GM18868 (cell line): ENCODE measurements around the gene SUN2.

Source experiments
- ATAC-seq: cut with Tn5 transposase; IDR thresholded peaks from one replicate; pipeline ENCODE4 v1.9.1; 2021; ENCODE audit warnings: mild to moderate bottlenecking, moderate library complexity; ENCODE audit not compliant: unreplicated experiment

SUN2 gene

DNA sequence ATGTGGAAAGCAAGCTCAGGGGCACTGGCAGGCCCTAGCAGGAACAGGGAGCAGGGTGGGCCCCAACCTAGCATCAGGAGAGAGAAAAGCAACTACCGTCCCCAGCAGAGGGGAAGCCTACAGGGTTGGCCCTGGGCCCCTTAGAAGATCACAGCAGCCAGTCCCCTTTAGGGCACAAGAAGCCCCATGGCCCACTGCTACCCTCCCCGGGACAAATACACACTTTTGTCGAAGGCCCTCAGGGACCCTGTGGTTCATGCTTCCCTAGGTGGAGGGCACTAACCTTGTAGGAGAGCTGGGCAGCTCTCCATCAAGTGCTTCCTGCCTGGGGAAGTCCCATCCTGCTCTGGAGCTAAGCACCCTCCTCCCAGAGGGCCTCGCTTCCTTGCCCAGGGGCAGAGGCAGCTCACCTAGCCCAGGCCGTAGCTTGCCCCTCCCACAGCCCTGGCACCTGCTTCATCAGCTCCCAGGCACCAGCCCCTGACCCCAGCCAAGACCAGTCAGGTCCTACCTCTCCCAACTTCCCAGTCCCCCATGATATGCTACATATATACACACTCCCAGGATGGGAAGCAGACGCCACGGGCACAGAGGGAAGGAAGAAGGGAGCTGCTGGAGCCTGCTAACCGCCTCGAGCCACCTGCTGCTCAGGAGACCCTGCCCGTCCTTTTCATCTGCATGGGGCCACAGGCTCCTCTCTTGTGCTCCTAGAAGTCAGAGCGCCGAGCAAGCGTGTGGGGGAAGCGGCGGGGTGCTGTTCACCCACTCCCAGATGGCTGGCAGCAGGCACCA, 20.1 kb downstream of the SUN2 start:
- no peak for ATAC-seq

DNA sequence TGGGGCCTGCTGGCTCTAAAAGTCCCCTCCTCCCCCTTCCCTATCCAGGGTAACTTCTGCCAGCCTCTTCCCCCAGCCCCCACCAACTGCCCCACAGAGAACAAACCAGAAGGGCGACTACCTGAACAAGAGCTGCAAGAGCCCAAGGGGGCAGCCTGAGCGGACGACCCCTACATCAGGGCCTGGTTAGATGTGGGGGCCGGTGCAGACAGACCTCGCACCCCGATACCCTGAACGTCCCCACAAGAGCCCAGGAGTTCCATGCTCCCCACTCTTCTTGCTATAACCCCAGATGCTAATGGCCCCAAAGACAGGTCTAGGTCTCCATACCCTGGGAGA, 20.7 kb downstream of the SUN2 start:
- ATAC-seq, result no peak

GRCh38 chr22:38734421-38735100, 21.2 kb downstream of the SUN2 start:
- no peak for ATAC-seq

GRCh38 chr22:38733724-38734381, 21.9 kb downstream of the SUN2 start:
- no peak for ATAC-seq

- ATAC-seq, result no peak
Measured at GRCh38 chr22:38733329-38733723, 22.5 kb downstream of the SUN2 start.

DNA sequence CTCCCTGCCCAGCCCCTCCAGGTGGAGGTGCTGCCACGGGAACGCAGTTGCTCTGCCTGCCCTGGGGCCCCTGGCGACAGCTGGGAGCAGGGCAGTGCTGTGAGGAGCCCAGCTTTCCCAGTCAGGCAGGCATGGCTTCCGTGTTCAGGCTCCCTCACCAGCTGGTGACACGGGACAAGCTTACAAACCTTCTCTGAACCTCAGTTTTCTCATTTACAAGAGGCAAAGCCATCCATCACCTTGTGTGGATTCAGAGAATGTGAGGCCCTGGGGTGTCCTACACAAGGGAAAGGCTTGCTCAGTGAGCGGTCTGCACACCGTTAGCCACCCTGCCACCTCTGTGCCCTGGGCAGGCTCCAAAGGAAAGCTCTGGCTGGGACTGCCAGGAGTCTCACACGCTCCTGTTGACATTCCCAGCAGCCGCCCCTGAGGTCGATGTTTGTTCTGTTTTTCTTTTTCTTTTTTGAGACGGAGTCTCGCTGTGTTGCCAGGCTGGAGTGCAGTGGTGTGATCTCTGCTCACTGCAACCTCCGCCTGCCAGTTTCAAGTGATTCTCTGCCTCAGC, 23.5 kb downstream of the SUN2 start:
- ATAC-seq, result no peak

GRCh38 chr22:38731703-38732161, 24.1 kb downstream of the SUN2 start:
- ATAC-seq, result no peak

- no peak for ATAC-seq
Measured at GRCh38 chr22:38730411-38730871, 25.4 kb downstream of the SUN2 start.

DNA sequence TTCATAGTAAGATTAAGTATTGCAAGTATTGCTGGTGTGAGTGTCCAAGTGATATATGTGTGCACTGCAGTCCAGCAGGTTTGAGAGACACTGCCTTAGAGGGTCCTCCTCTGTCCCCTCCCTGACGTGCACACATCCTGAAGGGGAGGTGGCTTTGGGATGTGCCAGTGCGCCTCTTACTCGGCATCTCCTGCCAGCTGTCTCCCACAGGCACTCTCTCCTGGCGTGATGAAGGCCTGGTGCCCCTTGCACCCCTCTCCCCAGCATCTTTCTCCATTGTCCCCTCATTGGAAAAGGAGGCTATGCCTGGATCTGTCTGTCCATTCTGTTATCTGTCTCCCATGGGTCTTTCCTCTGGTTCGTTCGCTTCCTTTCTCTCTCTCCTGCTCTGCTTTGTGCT, 25.9 kb downstream of the SUN2 start:
- ATAC-seq, result no peak

DNA sequence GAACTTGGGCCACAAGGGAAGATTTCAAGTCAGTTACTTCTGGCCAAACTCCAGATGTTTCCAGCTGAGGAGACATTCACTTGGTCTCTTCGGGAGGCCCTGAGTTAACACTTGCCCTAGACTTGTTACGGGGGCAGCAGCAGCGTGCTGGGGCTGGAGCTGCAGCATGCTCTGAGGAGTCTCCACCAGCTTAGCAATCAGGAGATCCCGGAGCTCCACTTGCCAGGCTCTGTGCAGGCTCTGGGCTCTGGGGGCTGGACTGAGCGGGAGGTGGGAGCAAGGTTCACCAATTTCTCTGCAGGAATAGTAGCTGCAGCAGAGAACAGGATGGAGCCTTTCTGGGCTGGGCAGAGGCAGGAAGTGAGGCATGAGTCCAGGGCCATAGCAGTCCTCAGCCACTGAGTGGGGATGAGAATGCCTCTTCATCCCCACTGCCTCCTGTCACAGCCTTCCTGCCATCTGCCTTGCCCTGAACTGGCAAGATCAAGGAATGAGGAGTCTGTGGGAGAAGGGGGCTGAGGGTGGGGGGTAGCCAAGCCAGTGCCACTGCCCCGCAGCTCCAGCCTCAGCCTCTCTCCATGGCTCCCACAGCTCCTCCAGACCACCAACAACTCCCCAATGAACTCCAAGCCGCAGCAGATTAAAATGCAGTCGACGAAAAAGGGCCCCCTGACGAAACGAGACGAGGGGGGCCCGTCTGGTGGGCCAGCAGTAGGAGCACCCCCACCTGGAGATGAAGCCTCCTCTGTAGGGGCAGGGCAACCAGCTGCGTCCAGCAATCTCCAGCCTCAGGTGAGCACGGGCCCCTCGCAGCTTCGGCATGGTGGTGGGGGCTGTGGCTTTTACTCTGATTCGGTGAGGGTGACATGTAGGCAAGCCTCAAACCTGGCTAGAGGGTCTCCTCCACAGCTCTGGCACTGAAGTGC, 26.7 kb downstream of the SUN2 start:
- ATAC-seq, result no peak

GRCh38 chr22:38727530-38728451, 28.0 kb downstream of the SUN2 start:
- ATAC-seq, result no peak

DNA sequence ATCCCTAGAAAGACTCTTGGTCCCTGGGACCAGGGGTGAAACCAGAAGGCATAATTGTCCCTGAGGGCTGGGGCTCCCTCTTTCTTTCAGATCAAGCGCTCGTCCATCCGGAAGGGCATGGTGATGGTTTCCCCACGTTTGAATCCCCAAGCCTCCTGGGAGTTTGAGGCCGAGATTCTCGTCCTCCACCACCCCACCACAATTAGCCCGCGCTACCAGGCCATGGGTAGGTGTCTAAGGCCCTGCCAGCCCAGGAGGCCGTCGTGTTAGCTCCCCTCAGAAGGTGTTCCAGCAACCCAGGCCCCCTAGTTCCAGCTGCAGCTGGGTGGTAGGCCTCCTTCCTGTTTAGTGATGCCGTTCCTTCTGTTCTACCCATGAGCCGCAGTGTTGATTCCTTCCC, 28.7 kb downstream of the SUN2 start:
- ATAC-seq, result no peak

DNA sequence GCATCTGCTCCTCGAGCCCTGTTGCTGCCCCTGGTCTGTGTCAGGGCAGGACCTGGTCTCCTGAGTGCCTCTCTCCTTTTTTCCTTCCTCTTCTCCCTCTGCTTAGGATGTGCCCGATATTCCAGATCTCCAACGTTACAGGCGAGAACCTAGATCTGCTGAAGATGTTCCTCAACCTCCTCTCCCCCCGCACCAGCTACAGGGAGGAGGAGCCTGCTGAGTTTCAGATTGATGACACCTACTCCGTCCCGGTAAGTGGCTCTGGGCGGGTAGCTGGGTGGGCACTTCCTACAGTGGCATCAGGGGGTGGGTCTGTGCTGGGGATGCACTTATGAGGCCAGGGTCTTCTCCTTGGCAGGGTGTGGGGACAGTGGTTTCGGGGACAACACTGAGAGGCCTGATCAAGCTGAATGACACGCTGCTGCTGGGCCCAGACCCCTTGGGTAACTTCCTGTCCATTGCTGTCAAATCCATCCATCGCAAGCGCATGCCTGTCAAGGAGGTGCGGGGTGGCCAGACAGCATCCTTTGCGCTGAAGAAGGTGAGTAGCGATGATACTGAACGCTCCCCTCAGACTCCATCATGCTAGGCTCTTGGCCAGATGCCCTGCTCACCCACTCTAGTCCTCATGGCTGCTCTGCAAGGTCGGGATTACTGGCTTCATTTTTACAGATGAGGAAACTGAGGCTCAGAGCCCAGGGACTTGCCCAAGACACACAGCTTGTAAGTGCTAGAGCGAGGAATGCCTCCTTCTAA, 29.7 kb downstream of the SUN2 start:
- ATAC-seq, result no peak

DNA sequence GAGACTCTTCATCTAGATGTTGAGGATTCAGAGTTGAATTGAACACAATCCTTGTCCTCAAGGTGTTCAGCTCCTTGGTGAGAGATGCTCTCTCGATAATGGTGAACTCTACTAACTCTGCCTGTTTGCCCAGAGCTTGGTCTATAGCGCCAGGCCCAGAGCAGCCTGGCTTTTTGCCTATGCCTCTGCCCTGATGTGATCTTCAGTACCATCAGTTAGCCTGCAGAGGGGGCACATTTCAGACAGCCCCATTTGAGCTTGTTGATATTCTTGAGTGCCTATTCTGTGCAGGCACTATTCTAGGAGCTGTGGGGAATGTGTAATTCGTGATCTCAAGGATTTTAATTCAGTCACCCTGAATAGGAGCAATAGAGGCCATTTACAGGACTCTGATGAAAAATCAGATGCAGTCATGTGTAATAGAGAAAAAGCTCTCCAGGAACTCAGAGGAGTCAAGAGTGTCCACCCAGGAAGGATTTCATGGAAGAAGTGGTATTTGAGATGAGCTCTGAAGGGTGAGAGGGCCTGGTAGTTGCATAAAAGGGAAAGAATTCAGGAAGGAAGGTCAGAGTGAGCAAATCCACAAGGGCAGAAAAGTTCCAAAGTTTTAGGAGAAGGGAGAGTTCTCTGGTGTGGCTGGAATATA, 30.7 kb downstream of the SUN2 start:
- no peak for ATAC-seq

- no peak for ATAC-seq
Measured at GRCh38 chr22:38724176-38724575, 31.6 kb downstream of the SUN2 start.

- no peak for ATAC-seq
Measured at GRCh38 chr22:38721551-38721950, 34.2 kb downstream of the SUN2 start.

DNA sequence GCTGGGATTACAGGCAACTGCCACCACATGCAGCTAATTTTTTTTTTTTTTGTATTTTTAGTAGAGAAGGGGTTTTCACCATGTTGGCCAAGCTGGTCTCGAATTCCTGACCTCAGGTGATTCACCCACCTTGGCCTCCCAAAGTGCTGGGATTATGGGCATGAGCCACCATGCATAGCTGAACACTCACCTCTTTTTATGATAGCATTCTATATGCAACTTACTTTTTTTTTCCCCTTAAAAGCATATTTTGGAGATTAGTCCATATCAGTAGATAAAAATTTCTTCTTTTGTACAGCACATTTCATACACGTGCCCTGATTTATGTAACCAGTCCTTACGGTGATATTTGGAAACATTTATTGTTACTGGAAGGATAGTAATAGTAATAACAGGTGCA, 35.4 kb downstream of the SUN2 start:
- no peak for ATAC-seq

GRCh38 chr22:38719196-38719595, 36.6 kb downstream of the SUN2 start:
- ATAC-seq, result no peak
